Left kidney (tissue), 2 donors: ENCODE data around the gene C2CD5. TPM values are rescaled to one million over a fixed set of nuclear protein-coding genes. Genes with fewer than 3 reads are reported as not detected.
"Not testable (repeated sequence)": the region's sequence is repeated elsewhere in the genome, so short reads cannot be mapped to it uniquely, and the experiment has no call there.

Source experiments
- DNase-seq: peaks from one replicate; pipeline ENCODE4 v3.0.0-alpha.2; 2013
- polyA plus RNA-seq: library from polyadenylated mRNA; unstranded; fragments of 120-200 nt; gene quantifications from one replicate; pipeline ENCODE4 v1.2.1, GENCODE V29; 2013; ENCODE audit not compliant: insufficient read length

The C2CD5 gene
- polyA plus RNA-seq, 1 donor, result 110 TPM

- no peak for DNase-seq
These were observed 7.9 kb downstream of the C2CD5 start for GRCh38 chr12:22536346-22536945.

GRCh38 chr12:22535478-22535877 lies 8.9 kb downstream of the C2CD5 start:
- DNase-seq, result no peak

GRCh38 chr12:22535038-22535437 lies 9.3 kb downstream of the C2CD5 start:
- no peak for DNase-seq

- DNase-seq, result no peak
These were observed 11.2 kb downstream of the C2CD5 start for GRCh38 chr12:22533155-22533554.

- DNase-seq, result no peak
These were observed 12.0 kb downstream of the C2CD5 start for GRCh38 chr12:22532317-22532716.

GRCh38 chr12:22531205-22531604 lies 13.1 kb downstream of the C2CD5 start:
- no peak for DNase-seq

GRCh38 chr12:22529281-22530060 lies 14.9 kb downstream of the C2CD5 start:
- no peak for DNase-seq

GRCh38 chr12:22527999-22528398 lies 16.3 kb downstream of the C2CD5 start:
- no peak for DNase-seq

GRCh38 chr12:22526836-22527235 lies 17.5 kb downstream of the C2CD5 start:
- no peak for DNase-seq

- no peak for DNase-seq
These were observed 18.9 kb downstream of the C2CD5 start for GRCh38 chr12:22525426-22525825.

GRCh38 chr12:22518998-22519397 lies 25.3 kb downstream of the C2CD5 start:
- DNase-seq, result no peak

- no peak for DNase-seq
These were observed 26.2 kb downstream of the C2CD5 start for GRCh38 chr12:22518060-22518719.

- no peak for DNase-seq
These were observed 29.5 kb downstream of the C2CD5 start for GRCh38 chr12:22514875-22515274.

- DNase-seq, result no peak
These were observed 38.5 kb downstream of the C2CD5 start for GRCh38 chr12:22505826-22506225.

GRCh38 chr12:22500100-22500499 lies 44.2 kb downstream of the C2CD5 start:
- DNase-seq, result no peak

GRCh38 chr12:22499445-22499844 lies 44.9 kb downstream of the C2CD5 start:
- no peak for DNase-seq

- DNase-seq, result no peak
These were observed 50.0 kb downstream of the C2CD5 start for GRCh38 chr12:22494319-22494718.

GRCh38 chr12:22491034-22491433 lies 53.3 kb downstream of the C2CD5 start:
- DNase-seq, result no peak

- DNase-seq, result no peak
These were observed 55.9 kb downstream of the C2CD5 start for GRCh38 chr12:22488478-22488877.

- not testable (repeated sequence) for DNase-seq
These were observed 56.7 kb downstream of the C2CD5 start for GRCh38 chr12:22487683-22488082.

- no peak for DNase-seq
These were observed 62.7 kb downstream of the C2CD5 start for GRCh38 chr12:22481547-22482104.

- DNase-seq, result not testable (repeated sequence)
These were observed 63.5 kb downstream of the C2CD5 start for GRCh38 chr12:22480814-22481213.

- DNase-seq, result no peak
These were observed 64.3 kb downstream of the C2CD5 start for GRCh38 chr12:22480016-22480415.
